ENCODE measurements around the gene RRP12.

DNA sequence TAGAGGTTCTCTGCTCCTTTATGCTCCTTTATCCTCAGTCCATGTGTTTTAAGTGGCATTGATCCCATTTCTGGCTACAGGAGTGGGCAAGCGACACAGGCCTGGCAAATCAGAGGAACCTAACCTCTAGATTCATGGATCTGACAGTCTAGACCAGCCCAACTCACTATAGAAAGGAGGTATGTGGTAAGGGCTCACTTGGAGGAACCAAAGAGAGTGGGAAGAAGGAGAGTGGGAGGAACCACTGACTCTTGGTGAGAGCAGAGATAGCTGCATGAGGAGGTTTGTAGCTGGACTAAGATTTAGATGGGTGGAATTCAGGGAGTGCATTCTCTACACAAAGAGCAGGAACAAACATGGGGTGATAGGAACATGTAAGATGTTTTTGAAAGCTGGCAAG is 93.7 kb downstream of the RRP12 start:
- TF ChIP-seq, protein P1, sequence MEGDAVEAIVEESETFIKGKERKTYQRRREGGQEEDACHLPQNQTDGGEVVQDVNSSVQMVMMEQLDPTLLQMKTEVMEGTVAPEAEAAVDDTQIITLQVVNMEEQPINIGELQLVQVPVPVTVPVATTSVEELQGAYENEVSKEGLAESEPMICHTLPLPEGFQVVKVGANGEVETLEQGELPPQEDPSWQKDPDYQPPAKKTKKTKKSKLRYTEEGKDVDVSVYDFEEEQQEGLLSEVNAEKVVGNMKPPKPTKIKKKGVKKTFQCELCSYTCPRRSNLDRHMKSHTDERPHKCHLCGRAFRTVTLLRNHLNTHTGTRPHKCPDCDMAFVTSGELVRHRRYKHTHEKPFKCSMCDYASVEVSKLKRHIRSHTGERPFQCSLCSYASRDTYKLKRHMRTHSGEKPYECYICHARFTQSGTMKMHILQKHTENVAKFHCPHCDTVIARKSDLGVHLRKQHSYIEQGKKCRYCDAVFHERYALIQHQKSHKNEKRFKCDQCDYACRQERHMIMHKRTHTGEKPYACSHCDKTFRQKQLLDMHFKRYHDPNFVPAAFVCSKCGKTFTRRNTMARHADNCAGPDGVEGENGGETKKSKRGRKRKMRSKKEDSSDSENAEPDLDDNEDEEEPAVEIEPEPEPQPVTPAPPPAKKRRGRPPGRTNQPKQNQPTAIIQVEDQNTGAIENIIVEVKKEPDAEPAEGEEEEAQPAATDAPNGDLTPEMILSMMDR (conservative IDR thresholded peaks at IDR 0.05; ENCODE audit: low read depth, low read length) = no peak
- TF ChIP-seq EZH2 (IDR thresholded peaks at IDR 0.05; ENCODE audit: low read length, unreplicated experiment) = no peak
- TF ChIP-seq EZH2phosphoT487 (IDR thresholded peaks at IDR 0.05; ENCODE audit: borderline replicate concordance, low read length) = no peak

Measured in PC-3 (cell line).